ENCODE results near the gene SYTL3.

SYTL3 gene

GRCh38 chr6:158711264-158711663 lies 61.4 kb downstream of the SYTL3 start:
- no peak for DNase-seq (ENCODE audit: low read depth)
- H3K4me3 ChIP-seq (ENCODE audit: low read length): no peak overlapping the region
- no peak for TF ChIP-seq CTCF (IDR thresholded peaks at IDR 0.05; ENCODE audit: insufficient read depth, low read depth, low read length, missing control alignments)

- H3K4me3 ChIP-seq (ENCODE audit: low read length): no peak overlapping the region
- no peak for TF ChIP-seq CTCF (IDR thresholded peaks at IDR 0.05; ENCODE audit: insufficient read depth, low read depth, low read length, missing control alignments)
- no peak for DNase-seq (ENCODE audit: low read depth)
Observed at GRCh38 chr6:158713469-158713868, 63.6 kb downstream of the SYTL3 start.

DNA sequence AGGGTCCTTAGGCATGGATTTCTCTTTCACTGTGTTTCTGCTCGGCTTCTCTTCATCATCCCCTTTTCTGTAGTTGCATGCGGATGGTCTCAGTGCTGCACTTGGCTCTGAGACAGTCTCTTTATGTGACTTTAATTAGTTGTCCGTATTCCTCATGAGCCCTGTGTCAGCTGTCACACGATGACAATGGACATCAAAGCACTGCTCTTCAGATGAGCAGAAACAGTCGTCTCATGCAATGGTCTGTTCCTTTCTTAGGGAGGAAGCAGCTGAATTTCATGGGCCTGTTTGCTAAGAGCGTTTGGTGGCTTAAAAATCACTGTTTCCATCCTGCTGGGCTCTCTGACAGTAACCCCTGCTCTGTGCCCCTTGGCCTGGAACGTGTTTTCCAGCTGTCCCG lies 64.9 kb downstream of the SYTL3 start:
- no peak for TF ChIP-seq CTCF (IDR thresholded peaks at IDR 0.05; ENCODE audit: insufficient read depth, low read depth, low read length, missing control alignments)
- no peak for DNase-seq (ENCODE audit: low read depth)
- H3K4me3 ChIP-seq (ENCODE audit: low read length): no peak overlapping the region

DNA sequence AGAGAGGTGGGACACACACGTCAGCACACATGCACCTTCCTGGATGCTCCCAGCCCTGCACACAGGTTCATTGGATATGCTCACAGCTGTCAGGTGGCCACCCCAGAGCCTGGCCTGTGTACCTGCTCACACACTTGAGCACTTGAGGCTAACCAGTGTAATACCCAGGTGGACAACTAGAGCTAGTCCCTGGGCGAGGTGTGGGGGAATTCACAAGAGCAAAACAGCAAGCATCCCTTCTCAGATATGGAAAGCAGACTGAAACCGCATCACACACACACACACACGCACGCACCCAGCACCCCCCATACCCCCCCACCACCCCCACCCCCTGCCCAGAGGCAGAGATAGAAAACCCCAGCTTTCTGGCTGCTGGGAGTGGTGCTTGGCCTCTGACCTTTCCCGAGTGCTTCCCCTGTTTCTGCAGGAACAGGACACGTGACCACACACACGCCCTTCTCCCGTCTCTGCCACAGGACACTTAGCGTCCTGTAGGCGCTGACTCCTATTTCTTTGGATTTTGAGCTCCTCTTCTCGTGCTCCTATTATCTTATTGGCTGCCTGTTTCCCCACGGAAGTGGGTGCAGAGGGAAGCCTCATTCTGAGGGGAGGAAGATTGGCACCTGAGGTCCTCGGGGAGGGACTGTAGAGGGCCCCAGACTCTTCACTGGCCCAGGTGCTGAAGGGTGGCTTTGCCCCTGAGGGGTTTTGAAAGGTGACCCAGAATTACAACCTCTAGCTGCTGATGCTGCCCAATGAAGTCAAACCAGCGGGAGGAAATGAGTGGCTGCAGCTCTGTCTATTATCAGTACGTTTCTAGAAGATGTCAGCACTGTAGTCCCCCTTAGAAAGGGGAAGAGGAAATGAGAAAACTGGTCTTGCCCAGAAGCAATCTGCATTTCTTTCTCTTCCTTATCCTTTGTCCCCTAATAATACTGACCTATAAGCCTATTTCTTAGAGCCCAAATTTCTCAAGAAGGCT lies 65.8 kb downstream of the SYTL3 start:
- no peak for DNase-seq (ENCODE audit: low read depth)
- H3K4me3 ChIP-seq (ENCODE audit: low read length): no peak overlapping the region
- TF ChIP-seq CTCF (IDR thresholded peaks at IDR 0.05; ENCODE audit: insufficient read depth, low read depth, low read length, missing control alignments): no peak

- H3K4me3 ChIP-seq (ENCODE audit: low read length): no peak overlapping the region
- TF ChIP-seq CTCF (IDR thresholded peaks at IDR 0.05; ENCODE audit: insufficient read depth, low read depth, low read length, missing control alignments): no peak
- no peak for DNase-seq (ENCODE audit: low read depth)
Observed at GRCh38 chr6:158717341-158718330, 67.8 kb downstream of the SYTL3 start.

- peak; percentile 55 for TF ChIP-seq CTCF (IDR thresholded peaks at IDR 0.05; ENCODE audit: insufficient read depth, low read depth, low read length, missing control alignments)
- peak; percentile 46 for DNase-seq (ENCODE audit: low read depth)
Observed at GRCh38 chr6:158718461-158719046, 68.7 kb downstream of the SYTL3 start.

More at GRCh38 chr6:158718461-158719046, 68.7 kb downstream of the SYTL3 start:
- no peak overlapping the region for H3K4me3 ChIP-seq (ENCODE audit: low read length)
